ENCODE results near the gene SOX18.

DNA sequence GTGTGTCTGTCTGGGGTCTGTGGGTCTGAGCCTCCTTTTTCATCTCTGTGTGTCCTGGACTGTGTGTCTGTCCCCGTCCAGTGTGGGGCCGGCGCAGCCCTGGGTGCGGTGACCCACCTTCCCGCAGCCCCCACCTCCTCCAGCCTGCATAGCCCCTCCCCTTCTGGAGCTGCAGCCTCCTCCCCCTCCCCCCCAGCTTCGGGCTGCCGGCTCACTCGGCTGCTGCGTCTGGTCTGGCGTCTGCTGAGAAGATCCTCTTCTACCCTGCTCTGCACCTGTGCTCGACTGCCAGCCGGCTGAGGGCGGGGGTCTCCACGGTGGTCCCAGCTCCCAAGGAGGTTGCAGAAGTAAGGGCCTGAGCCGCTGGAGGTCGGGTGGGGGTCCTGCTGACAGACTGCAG is 42.3 kb upstream of the SOX18 start:
- TF ChIP-seq MAFK (IDR thresholded peaks at IDR 0.05; ENCODE audit: low read depth, low read length) = no peak
- no peak for TF ChIP-seq MXI1 (IDR thresholded peaks at IDR 0.05; ENCODE audit: borderline replicate concordance, low read depth, low read length)
- TF ChIP-seq, protein P1, sequence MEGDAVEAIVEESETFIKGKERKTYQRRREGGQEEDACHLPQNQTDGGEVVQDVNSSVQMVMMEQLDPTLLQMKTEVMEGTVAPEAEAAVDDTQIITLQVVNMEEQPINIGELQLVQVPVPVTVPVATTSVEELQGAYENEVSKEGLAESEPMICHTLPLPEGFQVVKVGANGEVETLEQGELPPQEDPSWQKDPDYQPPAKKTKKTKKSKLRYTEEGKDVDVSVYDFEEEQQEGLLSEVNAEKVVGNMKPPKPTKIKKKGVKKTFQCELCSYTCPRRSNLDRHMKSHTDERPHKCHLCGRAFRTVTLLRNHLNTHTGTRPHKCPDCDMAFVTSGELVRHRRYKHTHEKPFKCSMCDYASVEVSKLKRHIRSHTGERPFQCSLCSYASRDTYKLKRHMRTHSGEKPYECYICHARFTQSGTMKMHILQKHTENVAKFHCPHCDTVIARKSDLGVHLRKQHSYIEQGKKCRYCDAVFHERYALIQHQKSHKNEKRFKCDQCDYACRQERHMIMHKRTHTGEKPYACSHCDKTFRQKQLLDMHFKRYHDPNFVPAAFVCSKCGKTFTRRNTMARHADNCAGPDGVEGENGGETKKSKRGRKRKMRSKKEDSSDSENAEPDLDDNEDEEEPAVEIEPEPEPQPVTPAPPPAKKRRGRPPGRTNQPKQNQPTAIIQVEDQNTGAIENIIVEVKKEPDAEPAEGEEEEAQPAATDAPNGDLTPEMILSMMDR (conservative IDR thresholded peaks at IDR 0.05; ENCODE audit: low read depth, low read length) = no peak
- no peak for TF ChIP-seq SMC3 (IDR thresholded peaks at IDR 0.05; ENCODE audit: low read depth, low read length)
- no peak for TF ChIP-seq NFE2L2 (IDR thresholded peaks at IDR 0.05; ENCODE audit: low read depth, low read length)
- TF ChIP-seq RCOR1 (IDR thresholded peaks at IDR 0.05; ENCODE audit: insufficient replicate concordance, low read length) = no peak
- TF ChIP-seq POLR2A (IDR thresholded peaks at IDR 0.05; ENCODE audit: low read depth, low read length) = no peak
